GM12891 (cell line): ENCODE measurements around the gene ING2.
"Not testable (repeated sequence)": the region's sequence is repeated elsewhere in the genome, so short reads cannot be mapped to it uniquely, and the experiment has no call there.

Experiments
- DNase-seq: peaks from one replicate; pipeline ENCODE4 v3.0.0; 2011; ENCODE audit warnings: low spot score; ENCODE audit not compliant: insufficient read length
- FAIRE-seq: peaks from 2 replicates; lab custom pipeline; 2011; peaks lifted over from hg19 to GRCh38; lab: Jason Lieb, UNC
- PAX5 ChIP-seq: IDR thresholded peaks from 2 replicates; pipeline ENCODE4 v1.6.1; 2011; ENCODE audit warnings: low read length, moderate library complexity, mild to moderate bottlenecking; ENCODE audit not compliant: insufficient read depth, severe bottlenecking
- POLR2A ChIP-seq: IDR thresholded peaks from 2 replicates; pipeline ENCODE4 v1.6.1; 2011; ENCODE audit warnings: low read depth, low read length, control low read depth
- POLR2AphosphoS5 ChIP-seq: IDR thresholded peaks from 2 replicates; pipeline ENCODE4 v1.6.1; 2011; ENCODE audit warnings: low read depth, low read length, control low read depth
- POU2F2 ChIP-seq: IDR thresholded peaks from 2 replicates; pipeline ENCODE4 v1.6.1; 2011; ENCODE audit warnings: low read depth, mild to moderate bottlenecking, control low read depth, low read length, moderate library complexity
- SPI1 ChIP-seq: IDR thresholded peaks from 2 replicates; pipeline ENCODE4 v1.6.1; 2011; ENCODE audit warnings: low read depth, low read length, control low read depth
- TAF1 ChIP-seq: IDR thresholded peaks from 2 replicates; pipeline ENCODE4 v1.6.1; 2011; ENCODE audit warnings: low read depth, low read length, control low read depth

Gene ING2

GRCh38 chr4:183544109-183544508 is 39.3 kb downstream of the ING2 start:
- no peak for DNase-seq
- no peak for TF ChIP-seq POLR2A
- no peak for TF ChIP-seq SPI1
- TF ChIP-seq TAF1, result no peak
- no peak for TF ChIP-seq PAX5
- no peak for TF ChIP-seq POU2F2
- no peak for TF ChIP-seq POLR2AphosphoS5
- FAIRE-seq, result no peak

- TF ChIP-seq TAF1, result no peak
- TF ChIP-seq SPI1, result no peak
- no peak for TF ChIP-seq POLR2A
- TF ChIP-seq POLR2AphosphoS5, result no peak
- DNase-seq (no peak), FAIRE-seq (no peak)
Observed at GRCh38 chr4:183546376-183546775, 41.5 kb downstream of the ING2 start.

GRCh38 chr4:183548306-183548705 is 43.4 kb downstream of the ING2 start:
- TF ChIP-seq PAX5 (no peak), SPI1 (no peak), TAF1 (no peak), POU2F2 (no peak), POLR2AphosphoS5 (no peak), POLR2A (no peak)
- DNase-seq (no peak), FAIRE-seq (no peak)

GRCh38 chr4:183550345-183551093 is 45.7 kb downstream of the ING2 start:
- no peak for FAIRE-seq
- no peak for DNase-seq
- TF ChIP-seq SPI1, result no peak
- no peak for TF ChIP-seq POU2F2
- no peak for TF ChIP-seq POLR2A
- no peak for TF ChIP-seq TAF1
- TF ChIP-seq POLR2AphosphoS5, result no peak
- TF ChIP-seq PAX5, result no peak

GRCh38 chr4:183552274-183553146 is 47.7 kb downstream of the ING2 start:
- no peak for TF ChIP-seq POLR2AphosphoS5
- TF ChIP-seq POLR2A, result no peak
- TF ChIP-seq PAX5, result no peak
- no peak for TF ChIP-seq TAF1
- TF ChIP-seq POU2F2, result no peak
- DNase-seq, result no peak
- FAIRE-seq, result no peak

- FAIRE-seq, DNase-seq: not testable (repeated sequence)
Observed at GRCh38 chr4:183553147-183553478, 48.3 kb downstream of the ING2 start.

GRCh38 chr4:183553601-183554345 is 48.9 kb downstream of the ING2 start:
- DNase-seq (no peak), FAIRE-seq (no peak)
- TF ChIP-seq TAF1 (no peak), POLR2AphosphoS5 (no peak), POU2F2 (no peak), POLR2A (no peak), SPI1 (no peak), PAX5 (no peak)

- no peak for TF ChIP-seq POLR2AphosphoS5
- DNase-seq (no peak), FAIRE-seq (no peak)
Observed at GRCh38 chr4:183554346-183554686, 49.5 kb downstream of the ING2 start.

GRCh38 chr4:183554878-183555585 is 50.2 kb downstream of the ING2 start:
- DNase-seq (no peak), FAIRE-seq (no peak)
- TF ChIP-seq POLR2A (no peak), TAF1 (no peak), POLR2AphosphoS5 (no peak), SPI1 (no peak), PAX5 (no peak), POU2F2 (no peak)
